Activated CD8-positive, alpha-beta memory T cell treated with anti-CD3 and anti-CD28 coated beads for 4 hours (primary cell): ENCODE data around the gene RPL36AL.

ENCODE experiments used
- DNase-seq, 2 donors: peaks; one replicate each; pipeline ENCODE4 v3.0.0-alpha.2; 2020; ENCODE audit warnings: low read depth in 2 of 2

RPL36AL gene

DNA sequence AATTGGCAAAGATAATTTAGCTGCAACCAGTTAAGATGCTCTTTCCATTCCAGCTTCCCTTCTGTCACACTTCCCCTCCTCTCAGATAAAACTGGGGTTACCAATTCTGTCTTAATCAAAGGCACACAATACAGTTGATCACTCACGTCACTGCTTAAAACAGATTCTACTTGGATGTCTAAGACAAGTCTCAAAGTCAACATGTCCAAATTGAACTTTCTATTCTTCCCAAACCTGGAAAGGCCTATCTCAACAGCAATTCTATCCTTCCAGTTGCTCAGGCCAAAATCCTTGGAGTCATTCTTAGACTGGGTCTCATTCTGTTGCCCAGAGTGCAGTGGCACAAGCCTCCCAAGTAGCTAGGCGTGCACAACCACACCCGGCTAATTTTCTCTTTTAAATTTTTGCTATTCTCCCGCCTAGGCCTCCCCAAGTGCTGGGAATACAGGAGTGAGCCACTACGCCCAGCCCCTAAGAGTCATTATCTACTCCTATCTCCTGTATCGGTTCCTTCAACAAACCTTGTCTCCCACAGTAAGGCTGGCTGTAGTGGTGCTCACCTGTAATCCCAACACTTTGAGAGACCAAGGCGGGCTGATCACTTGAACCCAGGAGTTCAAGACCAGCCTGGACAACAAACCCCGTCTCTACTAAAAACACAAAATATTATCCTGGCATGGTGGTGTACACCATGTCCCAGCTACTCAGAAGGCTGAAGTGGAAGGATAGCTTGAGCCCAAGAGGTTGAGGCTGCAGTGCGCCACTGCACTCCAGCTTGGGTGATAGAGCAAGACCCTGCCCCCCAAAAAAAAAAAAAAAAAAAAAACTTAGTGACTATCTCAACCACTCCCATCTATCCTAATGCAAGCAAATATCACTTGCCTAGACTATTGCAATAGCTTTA is 39.0 kb downstream of the RPL36AL start:
- DNase-seq = no peak

DNA sequence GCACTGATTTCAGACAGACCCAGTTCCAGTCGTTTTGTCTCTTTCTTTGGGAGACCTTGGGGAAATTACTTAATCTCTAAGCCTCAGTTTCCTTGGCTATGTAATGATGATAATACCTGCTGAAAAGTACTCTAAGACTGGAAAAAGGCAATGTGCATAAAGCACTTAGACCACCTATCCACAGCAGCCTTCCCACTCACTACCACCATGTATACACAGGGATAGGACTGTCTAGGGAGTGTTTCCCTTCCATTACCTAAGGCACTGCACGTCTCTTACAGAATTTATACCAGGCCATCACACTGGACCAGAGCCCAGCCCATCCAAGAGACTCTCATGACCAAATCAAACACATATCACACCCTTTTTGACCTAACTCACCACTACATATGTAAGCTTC is 40.6 kb downstream of the RPL36AL start:
- no peak for DNase-seq

DNA sequence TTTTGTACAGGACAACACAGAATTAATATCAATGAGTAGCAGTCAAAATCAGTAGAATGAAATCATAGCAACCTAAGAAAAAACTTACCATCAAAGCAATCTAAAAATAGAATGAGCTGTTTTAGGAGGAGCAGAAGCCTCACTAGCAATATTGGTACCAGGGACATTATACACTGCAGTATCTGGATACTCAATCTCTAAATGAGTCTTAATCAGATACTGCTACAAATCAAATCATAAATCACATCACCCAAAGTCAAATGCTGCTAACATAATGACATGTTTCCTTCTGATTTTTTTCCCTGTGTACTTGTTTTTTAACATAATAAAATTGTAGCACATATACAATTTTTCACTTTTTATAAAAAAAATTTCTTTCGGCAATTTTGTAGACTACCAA is 42.3 kb downstream of the RPL36AL start:
- no peak for DNase-seq

DNA sequence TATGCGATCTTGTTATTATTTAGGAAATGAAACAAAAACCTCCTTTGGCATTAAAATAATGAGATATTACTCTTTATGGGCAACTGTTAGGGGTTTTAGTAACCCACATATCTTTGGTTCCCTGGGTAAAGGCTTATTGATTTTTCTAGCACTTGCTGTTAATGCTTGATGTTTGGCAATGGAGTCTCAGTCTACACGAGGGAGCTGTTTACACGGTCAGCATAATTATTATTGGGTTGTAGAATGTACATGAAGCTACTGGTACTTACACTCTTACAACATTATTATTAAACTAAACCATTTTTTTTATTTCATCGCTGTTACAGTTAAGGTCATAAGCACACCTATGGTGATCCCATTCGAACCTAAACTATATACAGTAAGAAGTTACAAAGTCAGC is 46.4 kb downstream of the RPL36AL start:
- DNase-seq = no peak

DNA sequence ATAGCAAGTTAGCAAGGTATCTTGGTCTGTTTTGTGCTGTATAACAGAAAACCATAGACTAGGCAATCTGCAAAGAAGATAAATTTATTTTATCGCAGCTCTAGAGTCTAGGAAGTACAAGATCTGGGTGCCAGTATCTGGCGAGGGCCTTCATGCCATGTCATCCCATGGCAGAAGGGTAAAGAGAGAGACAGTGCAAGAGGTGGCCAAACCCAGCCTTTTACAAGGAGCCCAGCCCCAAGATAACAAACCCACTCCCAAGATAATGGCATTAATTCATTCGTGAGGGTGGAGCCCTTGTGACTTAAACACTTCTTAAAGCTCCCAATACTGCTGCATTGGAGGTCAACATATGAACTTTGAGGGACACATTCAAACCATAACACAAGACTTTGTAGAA is 51.1 kb downstream of the RPL36AL start:
- DNase-seq = no peak
